ENCODE data around the gene NOL7. TPM values are rescaled to one million over a fixed set of nuclear protein-coding genes. Genes with fewer than 3 reads are reported as not detected.

The NOL7 gene
- total and polyA plus RNA-seq, 8 donors, result 22.7 to 40.3 (median 28.1) TPM

DNA sequence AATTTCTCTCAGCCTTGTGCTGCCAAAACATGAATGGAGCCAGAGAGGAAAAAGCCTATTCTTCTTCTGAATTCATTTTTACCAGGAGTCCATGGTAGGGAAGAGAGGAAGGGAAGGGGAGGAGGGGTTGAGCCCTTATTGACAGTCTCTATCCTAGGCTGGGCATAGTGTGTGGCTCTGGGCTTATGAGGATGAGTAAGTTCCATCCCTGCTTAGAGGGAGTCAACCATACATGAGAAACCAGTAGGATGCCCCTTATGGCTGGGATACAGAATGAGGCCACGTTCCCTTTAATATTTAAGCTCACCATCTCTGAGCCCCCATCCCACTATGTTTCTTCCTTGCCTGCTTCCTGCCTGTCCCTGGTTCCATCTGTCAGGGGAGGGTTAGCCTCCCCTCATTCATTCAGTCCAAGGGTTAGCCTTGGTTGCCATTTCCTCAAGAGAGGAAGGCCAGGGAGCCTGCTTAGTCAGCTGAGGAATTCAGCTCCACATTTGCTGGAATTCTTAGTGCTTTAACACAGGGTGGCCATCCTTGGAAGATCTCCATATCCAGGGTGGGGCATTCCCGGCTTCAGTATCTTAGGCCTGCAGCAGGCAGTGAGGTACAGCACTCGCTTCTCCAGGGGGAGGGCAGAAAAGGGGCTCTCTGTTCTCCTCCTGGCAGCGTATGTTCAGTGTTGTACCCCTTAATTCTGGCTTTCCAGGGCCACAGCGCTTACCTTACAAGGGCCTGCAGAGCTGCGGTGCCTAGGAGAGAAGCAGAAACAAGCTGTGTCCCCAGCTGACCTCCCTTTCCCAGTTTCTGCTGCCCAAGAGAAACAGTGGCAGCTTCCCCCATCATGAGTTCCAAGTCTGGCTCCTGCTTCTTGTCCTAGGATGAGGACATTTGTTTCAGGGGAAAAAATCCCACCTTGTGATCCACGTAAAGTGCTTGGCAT is 28.3 kb upstream of the NOL7 start:
- Histone ChIP-seq H3K4me1 (no peaks in the 10 kb centered on the region), H3K27ac (no peak overlapping the region), H3K27me3 (no peaks in the 10 kb centered on the region), H3K9me3 (no peaks in the 10 kb centered on the region), H3K36me3 (peaks cover 0 to 14% (median 0%) of the 10 kb centered on the region in 3 donors), H3K4me3 (no peak overlapping the region)
- no peak for FAIRE-seq
- intact Hi-C loops (cut with DNase I), result no loop called here
- no peak for ATAC-seq
- WGBS, 2 donors, result 97 to 98% methylated on average over 7 of the region's 7 CpGs
- no peak for DNase-seq
- no peak for TF ChIP-seq CTCF (IDR thresholded peaks at IDR 0.05)

- peaks cover 0 to 14% (median 0%) of the 10 kb centered on the region in 3 donors for H3K36me3 ChIP-seq
- DNase-seq, result no peak
- no peaks in the 10 kb centered on the region for H3K9me3 ChIP-seq
- 91 to 93% methylated on average over 9 of the region's 9 CpGs for WGBS, 2 donors
- no peak for ATAC-seq
- no peak for TF ChIP-seq CTCF (IDR thresholded peaks at IDR 0.05)
- H3K27me3 ChIP-seq, result no peaks in the 10 kb centered on the region
- no peak for FAIRE-seq
- H3K4me3 ChIP-seq, result no peak overlapping the region
- no peaks in the 10 kb centered on the region for H3K4me1 ChIP-seq
- intact Hi-C loops (cut with DNase I), result no loop called here
- no peak overlapping the region for H3K27ac ChIP-seq
These were observed 25.3 kb upstream of the NOL7 start for GRCh38 chr6:13589801-13590200.

DNA sequence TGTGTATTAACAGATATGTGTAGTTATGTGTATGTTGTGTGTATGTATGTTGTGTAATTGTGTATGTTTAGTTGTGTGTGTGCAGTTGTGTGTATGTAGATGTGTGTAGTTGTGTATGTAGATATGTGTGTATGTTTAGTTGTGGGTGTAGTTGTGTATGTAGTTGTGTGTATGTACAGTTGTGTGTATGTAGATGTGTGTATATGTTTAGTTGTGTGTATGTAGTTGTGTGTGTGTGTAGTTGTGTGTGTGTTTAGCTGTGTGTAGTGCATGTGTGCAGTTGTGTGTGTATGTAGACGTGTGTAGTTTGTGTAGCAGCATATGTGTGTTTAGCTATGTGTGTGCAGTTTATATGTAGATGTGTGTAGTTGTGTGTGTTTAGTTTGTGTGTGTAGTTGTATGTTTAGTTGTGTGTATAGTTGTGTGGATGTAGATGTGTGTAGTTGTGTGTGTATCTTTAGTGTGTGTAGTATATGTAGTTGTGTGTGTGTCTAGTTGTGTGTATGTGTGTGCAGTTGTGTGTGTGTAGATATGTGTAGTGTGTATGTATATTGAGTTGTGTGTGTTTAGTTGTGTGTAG is 24.5 kb upstream of the NOL7 start:
- TF ChIP-seq CTCF (IDR thresholded peaks at IDR 0.05), result no peak
- Histone ChIP-seq H3K9me3 (no peaks in the 10 kb centered on the region), H3K4me1 (no peaks in the 10 kb centered on the region), H3K27ac (no peak overlapping the region), H3K27me3 (no peaks in the 10 kb centered on the region), H3K4me3 (no peak overlapping the region), H3K36me3 (peaks cover 0 to 14% (median 0%) of the 10 kb centered on the region in 3 donors)
- 63 to 85% methylated on average over 1 of the region's 1 CpG for WGBS, 2 donors
- no peak for DNase-seq
- no peak for FAIRE-seq
- no peak for ATAC-seq
- intact Hi-C loops (cut with DNase I), result no loop called here

DNA sequence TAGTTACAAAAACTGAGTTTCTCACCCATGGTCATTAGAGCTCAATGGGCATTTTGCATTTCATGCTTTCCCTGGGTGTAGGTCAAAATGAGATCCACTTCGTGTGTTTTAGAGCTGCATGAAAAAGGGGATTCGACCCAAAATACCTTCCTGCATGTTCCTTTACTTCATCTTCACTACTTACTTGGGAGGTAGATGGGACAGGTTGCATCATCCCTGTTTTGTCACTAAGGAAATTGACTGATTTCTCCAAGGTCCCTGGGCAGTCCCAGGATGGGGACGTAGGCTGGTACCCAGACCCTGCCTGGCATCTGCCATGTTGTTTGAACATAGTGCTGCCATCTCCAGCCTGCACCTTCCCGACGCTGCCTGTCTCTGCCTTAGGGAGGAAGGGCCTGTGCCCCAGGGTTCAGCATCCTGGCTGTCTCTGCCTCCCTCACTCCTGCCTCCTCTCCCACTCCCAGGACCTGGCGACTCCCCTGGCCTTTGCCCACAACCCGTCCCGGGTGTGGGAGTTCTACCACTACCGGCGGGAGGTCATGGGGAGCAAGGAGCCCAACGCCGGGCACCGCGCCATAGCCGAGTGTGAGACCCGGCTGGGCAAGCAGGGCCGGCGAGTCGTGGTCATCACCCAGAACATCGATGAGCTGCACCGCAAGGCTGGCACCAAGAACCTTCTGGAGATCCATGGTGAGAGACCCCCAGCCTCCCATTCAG is 23.8 kb upstream of the NOL7 start:
- intact Hi-C loops (cut with DNase I), result no loop called here
- Histone ChIP-seq H3K36me3 (peaks cover 0 to 14% (median 0%) of the 10 kb centered on the region in 3 donors), H3K4me1 (no peaks in the 10 kb centered on the region), H3K27me3 (no peaks in the 10 kb centered on the region), H3K9me3 (no peaks in the 10 kb centered on the region), H3K4me3 (no peak overlapping the region), H3K27ac (no peak overlapping the region)
- DNase-seq (no peak), ATAC-seq (no peak), FAIRE-seq (no peak)
- 93 to 95% methylated on average over 21 of the region's 21 CpGs for WGBS, 2 donors
- TF ChIP-seq CTCF (IDR thresholded peaks at IDR 0.05), result no peak
